GM18858 (cell line): Measurements from ENCODE around the gene XPR1.

Experiments
- ATAC-seq: cut with Tn5 transposase; IDR thresholded peaks from one replicate; pipeline ENCODE4 v1.9.1; 2021; ENCODE audit not compliant: unreplicated experiment

XPR1 gene

DNA sequence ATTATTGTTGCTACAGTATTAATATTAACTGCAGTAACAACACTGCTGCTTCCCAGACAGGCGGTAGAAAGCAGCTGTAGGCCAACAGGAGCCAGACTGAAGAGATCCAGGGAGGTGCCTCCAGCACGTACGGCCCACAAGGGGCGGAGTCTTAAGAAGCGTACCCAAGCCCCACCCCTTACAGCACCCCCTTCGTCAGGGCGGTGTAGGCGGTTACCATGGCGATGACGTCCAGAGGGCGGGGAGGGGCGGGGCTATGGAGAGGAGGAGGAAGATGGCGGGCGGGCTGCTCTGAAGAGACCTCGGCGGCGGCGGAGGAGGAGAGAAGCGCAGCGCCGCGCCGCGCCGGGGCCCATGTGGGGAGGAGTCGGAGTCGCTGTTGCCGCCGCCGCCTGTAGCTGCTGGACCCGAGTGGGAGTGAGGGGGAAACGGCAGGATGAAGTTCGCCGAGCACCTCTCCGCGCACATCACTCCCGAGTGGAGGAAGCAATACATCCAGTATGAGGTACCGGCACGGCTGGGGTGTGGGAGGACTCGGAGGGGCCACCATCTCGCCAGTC is at the start of gene XPR1:
XPR1 (plus strand) TSS at position 257 of the 560 bp plus-strand sequence; CDS start at position 437, 180 bp downstream.
- ATAC-seq, result peak; percentile 89

DNA sequence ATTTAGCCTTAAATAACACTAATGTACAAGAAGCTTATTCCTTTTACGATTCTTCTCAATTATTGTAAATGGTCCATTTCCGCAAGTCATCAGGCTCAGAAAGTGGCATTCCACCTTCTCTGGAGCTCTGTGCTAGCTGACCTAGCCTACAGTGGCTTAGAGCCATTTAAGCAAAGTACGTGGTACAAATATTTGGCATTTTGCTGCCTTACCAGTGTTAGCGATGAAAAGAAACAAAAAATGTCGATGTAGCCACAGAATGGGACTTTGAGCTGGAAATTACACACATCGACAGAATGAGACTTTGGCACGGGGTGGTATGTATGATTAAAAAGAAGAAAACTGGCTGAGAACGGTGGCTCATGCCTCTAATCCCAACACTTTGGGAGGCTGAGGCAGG is 47.0 kb upstream of the XPR1 start:
- ATAC-seq, result no peak

DNA sequence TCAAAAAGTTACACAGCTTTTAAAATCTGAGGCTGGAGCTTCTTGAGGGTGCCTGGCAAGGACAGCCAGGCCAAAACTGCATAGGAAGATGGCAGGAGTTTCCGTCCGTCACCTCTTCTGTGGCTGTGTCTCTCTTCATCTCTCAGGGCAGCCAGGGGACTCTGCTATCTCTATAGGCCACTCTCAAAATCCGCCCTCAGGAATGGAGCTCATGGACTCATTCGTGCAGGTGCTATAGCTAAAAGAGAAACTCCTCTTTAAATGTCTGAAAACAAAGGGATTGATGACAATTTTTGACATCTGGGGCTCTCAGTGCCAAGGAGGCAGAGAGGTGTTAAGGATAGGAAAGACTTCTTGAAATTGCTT is 45.8 kb upstream of the XPR1 start:
- no peak for ATAC-seq

GRCh38 chr1:180586671-180587155 is 45.1 kb upstream of the XPR1 start:
- no peak for ATAC-seq

DNA sequence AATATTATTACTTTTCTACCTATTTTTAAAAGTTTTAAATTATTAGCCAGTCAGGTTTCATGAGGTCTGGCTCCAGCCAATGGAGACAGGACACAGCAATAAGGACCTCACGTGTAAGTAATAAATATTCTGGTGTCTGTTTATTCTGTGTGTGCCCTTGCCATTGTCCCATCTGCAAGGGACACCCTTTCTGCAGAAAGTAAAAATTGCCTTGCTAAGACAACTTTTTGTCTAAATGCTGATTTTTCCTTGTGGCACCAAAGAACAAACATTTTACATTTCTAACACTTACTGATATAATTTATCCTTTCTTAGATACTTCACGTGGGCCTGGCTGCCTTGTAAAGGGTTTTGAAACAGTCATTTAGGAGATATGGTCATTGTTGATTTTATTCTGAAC is 43.7 kb upstream of the XPR1 start:
- no peak for ATAC-seq

- no peak for ATAC-seq
These were observed 40.9 kb upstream of the XPR1 start for GRCh38 chr1:180590889-180591288.

GRCh38 chr1:180593382-180593781 is 38.4 kb upstream of the XPR1 start:
- ATAC-seq, result no peak

GRCh38 chr1:180594723-180595122 is 37.1 kb upstream of the XPR1 start:
- ATAC-seq, result no peak

DNA sequence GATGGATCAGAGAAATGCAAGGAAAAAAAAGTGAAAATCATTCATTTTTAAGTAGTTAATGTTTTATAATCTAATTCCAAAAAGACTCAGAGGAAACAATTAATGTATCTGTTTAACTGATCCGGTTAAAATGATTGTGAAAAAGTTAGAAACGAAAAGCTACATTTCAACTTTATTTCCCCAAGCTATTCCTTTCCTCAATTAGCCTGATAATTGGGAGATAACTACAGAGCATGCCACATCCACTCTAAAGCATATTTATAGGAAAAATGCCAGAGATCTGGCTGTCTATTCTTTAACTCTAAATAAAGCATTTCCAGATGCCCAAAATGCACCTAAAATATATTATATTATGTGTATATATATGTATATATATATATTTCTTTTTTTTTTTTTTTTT is 35.9 kb upstream of the XPR1 start:
- ATAC-seq, result no peak

GRCh38 chr1:180597520-180597919 is 34.3 kb upstream of the XPR1 start:
- ATAC-seq, result no peak

DNA sequence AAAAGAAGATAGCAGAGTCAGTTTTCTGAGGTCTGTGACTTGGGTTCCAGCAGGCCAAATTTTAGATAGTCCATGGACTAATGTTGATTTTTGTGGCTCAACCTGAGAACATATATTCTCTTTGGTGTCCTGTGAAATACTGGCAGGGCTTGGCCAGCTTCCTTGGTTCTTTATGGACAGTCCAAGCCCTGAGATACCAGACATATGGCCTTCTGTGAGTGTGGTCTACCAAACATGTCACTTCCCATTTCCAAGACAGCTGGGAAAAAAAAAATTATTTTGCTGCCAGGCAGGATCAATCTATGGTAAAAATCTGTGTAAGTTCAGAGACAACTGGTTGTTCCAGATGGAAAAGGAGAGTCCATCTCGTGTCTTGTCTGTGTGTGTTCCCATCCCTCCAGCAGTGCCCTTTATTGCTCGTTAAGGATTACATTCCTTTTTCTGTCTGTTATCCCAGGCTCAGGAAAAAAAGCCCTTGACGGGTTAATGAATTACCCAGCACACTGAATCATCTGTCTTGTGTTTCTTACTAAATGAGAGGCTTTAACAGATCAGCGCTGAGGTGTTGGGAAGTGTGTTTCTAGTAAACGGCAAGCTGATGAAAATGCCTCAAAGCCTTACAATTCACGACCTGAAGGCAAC is 33.4 kb upstream of the XPR1 start:
- ATAC-seq, result no peak

DNA sequence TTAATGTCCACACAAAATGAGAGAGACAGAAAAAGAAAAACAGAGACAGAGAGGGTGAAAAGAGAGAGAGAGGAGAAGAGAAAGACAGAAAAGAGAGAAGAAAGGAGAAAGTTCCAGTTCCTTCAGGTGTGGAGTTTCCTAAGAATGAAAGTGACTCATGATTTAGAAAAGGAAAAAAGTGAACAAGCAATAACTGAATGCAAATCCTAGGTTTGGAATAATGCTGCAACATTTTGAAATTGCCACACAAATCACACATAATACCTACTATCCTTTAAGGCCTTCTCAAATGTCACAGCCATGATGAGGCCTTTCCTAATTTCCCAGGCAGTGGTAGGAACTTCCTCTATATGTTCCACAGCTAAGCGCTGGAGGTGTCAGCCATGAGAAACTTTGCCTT is 31.5 kb upstream of the XPR1 start:
- no peak for ATAC-seq

DNA sequence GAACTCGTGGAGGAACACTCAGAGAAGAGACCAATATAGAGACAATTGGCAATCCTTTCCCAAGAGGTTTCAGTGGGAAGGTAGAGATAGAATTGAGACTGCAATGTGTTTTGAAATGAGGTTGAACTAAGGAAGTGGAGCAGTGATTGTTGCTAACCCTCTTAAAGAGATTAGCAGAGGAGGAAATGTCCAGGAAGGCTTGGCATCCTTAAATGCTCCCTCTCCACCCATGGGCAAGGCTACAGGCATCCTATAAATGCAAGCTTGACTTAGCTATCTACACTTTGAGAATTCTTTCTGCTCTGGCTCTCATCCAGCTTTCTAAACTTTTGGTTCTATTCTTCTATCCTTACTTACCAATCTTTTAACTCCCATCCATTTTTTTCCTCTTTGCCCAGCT is 30.3 kb upstream of the XPR1 start:
- ATAC-seq, result no peak

GRCh38 chr1:180603223-180603849 is 28.5 kb upstream of the XPR1 start:
- ATAC-seq, result no peak

DNA sequence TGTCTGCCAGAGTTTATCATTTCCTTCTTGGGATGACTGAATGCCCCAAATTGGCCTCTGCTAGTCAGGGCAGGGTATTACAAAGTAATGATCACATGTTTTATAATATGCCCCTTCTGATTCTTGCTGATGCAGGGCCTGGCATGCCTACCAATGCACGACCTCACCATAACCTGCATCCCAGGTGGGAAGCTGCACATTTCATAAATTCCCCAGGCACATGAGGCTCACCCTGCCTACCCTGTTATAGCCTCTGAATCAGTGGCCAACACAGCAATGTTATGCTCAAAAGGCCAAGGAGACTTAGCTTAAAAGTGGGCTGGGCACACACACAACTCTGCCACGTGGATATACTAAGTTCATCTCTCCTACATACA is 28.0 kb upstream of the XPR1 start:
- ATAC-seq, result no peak

GRCh38 chr1:180606155-180606554 is 25.7 kb upstream of the XPR1 start:
- ATAC-seq, result no peak

DNA sequence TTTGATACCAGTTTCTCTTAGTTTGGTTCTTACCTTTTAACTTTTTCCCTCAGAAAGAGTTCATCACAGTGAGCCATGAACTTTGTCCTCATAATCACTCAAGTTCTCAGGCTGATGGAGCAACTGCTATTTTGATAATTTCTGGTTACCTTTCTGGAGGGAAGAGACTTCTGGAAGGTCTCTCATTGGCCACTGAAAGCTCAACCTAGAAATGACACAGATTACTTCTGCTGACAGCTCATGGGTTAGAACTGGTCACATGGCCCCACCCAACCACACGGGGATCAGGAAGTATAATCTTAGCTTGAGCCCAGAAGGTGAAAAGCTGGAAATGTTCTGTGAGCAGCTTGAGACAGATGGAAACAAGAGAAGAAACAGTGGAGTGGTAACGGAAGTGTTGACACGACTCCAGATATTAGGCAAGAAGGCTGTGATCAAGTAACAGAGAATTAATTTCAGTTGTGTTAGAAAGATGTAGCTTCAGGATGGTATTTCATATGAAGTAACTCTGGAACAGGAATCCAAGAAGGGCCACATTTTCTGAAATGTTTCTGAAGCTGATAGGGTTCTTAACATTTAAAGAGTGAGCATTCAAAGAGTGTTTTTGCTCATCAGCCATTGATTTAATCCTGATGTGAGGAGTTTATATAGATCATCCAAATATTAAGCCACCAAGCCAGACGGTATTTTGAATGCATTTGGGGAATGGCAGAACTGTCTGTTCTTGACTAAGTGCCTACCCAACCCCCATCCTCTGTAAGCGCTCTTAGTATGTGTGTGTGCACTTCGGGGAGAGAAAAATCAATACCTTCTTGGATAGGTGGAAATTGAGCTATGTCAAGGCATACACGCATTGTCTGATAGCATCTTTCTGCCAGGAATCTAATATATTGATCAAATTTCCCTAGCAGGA is 21.9 kb upstream of the XPR1 start:
- ATAC-seq, result no peak

- ATAC-seq, result no peak
These were observed 21.2 kb upstream of the XPR1 start for GRCh38 chr1:180610556-180611015.

- ATAC-seq, result no peak
These were observed 20.5 kb upstream of the XPR1 start for GRCh38 chr1:180611016-180611930.

DNA sequence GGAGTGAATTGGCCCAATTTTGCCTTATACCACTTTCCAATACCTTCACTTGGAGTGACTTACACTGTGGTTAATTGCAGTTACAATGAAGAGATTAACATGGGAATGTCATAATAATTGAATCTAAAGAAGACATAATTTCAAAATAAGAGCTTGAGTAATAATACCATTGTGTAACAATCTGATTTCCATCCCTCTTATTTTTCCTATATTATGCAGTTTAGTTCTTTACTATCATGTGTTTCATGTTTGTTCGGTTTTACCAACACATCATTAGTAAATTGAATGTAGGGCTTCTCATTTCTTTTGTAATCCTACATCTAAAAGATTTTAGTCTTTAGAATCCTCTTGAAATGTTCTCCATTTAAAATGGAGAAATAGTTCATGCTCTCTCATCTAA is 19.2 kb upstream of the XPR1 start:
- no peak for ATAC-seq
